ENCODE data around the gene DIP2C. TPM values are rescaled to one million over a fixed set of nuclear protein-coding genes. Genes with fewer than 3 reads are reported as not detected.
"Not testable (repeated sequence)": the region's sequence is repeated elsewhere in the genome, so short reads cannot be mapped to it uniquely, and the experiment has no call there.

DIP2C gene
- total RNA-seq, 3 donors from 2014 or later: 17.1 to 48.2 (median 20.3) TPM

DNA sequence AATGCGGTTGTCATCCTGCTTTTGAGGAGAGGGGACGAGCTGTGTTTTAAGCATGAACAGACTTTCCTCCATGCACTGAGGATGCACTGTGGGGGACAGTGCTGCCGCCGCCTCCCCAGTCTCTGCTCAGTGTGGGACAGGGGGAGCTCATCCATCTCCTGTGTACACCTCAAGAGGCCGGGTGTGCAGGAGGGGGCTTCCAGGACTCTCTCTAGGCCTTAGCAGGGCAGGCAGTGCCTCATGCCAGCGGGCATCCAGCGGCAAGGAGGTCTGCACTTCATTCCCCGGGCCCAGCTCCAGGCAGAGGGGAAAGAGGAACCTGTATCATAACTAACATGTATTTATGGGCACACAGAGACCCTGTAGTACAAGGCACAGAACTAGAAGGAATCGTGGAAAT lies 89.7 kb downstream of the DIP2C start:
- DNase-seq (ENCODE audit: low spot score in 2 of 2): no peak

DNA sequence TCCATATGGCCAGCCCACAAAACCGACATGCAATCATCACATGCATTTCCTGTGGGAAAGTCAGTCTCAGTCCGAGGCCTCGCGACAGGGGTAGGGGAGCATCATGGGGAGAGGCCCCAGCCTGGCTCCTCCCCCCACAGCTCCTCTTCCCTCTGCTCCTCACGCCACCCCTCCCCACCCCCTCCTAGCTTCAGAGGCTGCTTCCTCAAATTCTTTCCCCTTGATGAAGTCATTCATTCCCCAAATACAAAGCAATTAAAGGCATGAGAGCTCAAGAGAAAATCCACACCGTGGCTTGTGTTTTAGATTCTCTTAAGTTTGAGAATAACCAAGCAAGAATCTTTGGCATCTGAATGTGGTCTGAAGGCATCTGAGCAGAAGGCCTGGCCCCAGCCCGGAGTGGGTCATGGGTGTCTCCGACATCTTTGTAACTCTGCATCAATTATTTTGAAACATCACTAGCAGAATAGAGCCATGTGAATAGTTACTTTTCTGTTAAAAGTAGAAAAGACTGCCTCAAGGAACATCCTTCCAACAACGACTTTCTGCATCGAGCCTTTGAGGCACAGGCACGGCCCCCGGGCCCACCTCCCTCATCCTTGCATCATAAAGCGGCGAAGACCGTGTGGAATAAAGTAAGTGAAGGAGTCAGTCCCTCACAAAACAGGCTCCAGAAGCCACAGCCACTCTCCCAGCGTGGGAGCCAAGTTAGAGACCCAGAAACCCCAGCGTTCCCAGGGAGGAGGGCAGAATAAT lies 90.9 kb downstream of the DIP2C start:
- Histone ChIP-seq H3K4me1 (peaks cover 0 to 4% of the 10 kb centered on the region in 2 donors), H3K9me3 (no peaks in the 10 kb centered on the region), H3K27ac (peak overlapping the region in 1 of 2 donors; percentile 48), H3K27me3 (no peaks in the 10 kb centered on the region), H3K4me3 (no peak overlapping the region), H3K36me3 (no peaks in the 10 kb centered on the region)
- intact Hi-C loops (cut with DNase I; ENCODE audit: low total_unique reads): no loop called here
- TF ChIP-seq, protein P1, sequence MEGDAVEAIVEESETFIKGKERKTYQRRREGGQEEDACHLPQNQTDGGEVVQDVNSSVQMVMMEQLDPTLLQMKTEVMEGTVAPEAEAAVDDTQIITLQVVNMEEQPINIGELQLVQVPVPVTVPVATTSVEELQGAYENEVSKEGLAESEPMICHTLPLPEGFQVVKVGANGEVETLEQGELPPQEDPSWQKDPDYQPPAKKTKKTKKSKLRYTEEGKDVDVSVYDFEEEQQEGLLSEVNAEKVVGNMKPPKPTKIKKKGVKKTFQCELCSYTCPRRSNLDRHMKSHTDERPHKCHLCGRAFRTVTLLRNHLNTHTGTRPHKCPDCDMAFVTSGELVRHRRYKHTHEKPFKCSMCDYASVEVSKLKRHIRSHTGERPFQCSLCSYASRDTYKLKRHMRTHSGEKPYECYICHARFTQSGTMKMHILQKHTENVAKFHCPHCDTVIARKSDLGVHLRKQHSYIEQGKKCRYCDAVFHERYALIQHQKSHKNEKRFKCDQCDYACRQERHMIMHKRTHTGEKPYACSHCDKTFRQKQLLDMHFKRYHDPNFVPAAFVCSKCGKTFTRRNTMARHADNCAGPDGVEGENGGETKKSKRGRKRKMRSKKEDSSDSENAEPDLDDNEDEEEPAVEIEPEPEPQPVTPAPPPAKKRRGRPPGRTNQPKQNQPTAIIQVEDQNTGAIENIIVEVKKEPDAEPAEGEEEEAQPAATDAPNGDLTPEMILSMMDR (IDR thresholded peaks at IDR 0.05): no peak
- TF ChIP-seq POLR2A (IDR thresholded peaks at IDR 0.05): no peak
- no peak for TF ChIP-seq POLR2AphosphoS5 (IDR thresholded peaks at IDR 0.05)
- DNase-seq (ENCODE audit: low spot score in 2 of 2): no peak

More for the DNA sequence above, 89.7 kb downstream of the DIP2C start:
- no peaks in the 10 kb centered on the region for H3K9me3 ChIP-seq
- peaks cover 0 to 4% of the 10 kb centered on the region in 2 donors for H3K4me1 ChIP-seq
- H3K27me3 ChIP-seq: no peaks in the 10 kb centered on the region
- H3K36me3 ChIP-seq: no peaks in the 10 kb centered on the region
- no peak overlapping the region for H3K4me3 ChIP-seq
- no peak overlapping the region for H3K27ac ChIP-seq
- TF ChIP-seq, protein P1 (IDR thresholded peaks at IDR 0.05): no peak
- TF ChIP-seq POLR2AphosphoS5 (IDR thresholded peaks at IDR 0.05) (no peak), POLR2A (IDR thresholded peaks at IDR 0.05) (no peak)
- intact Hi-C loops (cut with DNase I; ENCODE audit: low total_unique reads): loop anchor here (1.0 kb wide), 1 partner anchor 21 kb away; no protein-coding TSS in a partner anchor

DNA sequence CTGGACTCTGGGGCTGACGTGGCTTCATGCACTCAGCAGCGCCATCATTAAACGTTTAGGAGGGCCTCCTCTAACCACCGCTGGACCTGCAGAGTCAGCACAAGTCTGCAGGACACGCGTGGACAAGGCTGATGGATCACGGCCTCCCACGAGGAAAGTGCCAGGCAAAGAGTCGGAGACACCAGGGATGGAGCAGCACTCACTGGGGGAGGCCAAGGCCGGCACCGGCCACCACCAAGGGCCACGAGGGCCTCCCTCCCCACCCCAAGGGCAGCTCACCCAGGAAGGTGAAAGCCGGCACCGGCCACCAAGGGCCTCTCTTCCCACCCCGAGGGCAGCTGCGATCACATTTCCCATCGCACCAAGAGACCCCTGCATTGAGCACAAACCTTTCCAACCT lies 91.5 kb downstream of the DIP2C start:
- no peak for DNase-seq (ENCODE audit: low spot score in 2 of 2)
- Histone ChIP-seq H3K4me3 (no peak overlapping the region), H3K4me1 (peaks cover 0 to 4% of the 10 kb centered on the region in 2 donors), H3K27ac (peak overlapping the region in 1 of 2 donors; percentile 48), H3K9me3 (no peaks in the 10 kb centered on the region), H3K27me3 (no peaks in the 10 kb centered on the region), H3K36me3 (no peaks in the 10 kb centered on the region)
- intact Hi-C loops (cut with DNase I; ENCODE audit: low total_unique reads): no loop called here
- no peak for TF ChIP-seq POLR2A (IDR thresholded peaks at IDR 0.05)
- no peak for TF ChIP-seq POLR2AphosphoS5 (IDR thresholded peaks at IDR 0.05)
- TF ChIP-seq, protein P1 (IDR thresholded peaks at IDR 0.05): no peak

DNA sequence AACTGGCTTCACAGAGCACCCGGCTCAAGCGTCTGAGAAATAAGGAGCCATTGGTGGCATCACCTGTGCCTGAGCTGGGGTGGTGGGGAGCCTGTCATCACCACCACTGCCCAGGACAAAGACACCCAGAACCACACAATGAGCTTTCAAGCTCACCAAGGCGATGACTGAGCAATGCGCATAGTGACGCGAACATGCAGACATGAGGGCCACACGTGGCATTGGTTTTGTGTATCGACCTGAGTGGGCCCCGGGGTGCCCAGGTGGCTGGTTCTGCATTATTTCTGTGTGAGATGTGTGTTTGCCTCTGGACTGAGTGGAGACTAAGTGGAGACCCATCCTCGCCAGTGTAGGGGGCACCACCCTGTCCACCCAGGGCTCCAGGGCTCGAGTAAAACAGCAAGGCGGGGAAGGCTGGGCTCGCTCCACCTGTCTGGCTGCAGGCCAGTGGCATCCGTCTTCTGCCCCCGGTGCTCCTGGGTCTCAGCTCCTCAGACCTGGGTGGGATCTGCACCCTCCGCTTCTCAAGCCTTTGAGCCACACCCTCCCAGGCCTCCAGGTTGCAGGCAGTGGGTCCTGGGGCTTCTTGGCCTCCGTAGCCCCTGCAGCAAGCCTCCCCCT lies 92.6 kb downstream of the DIP2C start:
- no peaks in the 10 kb centered on the region for H3K9me3 ChIP-seq
- intact Hi-C loops (cut with DNase I; ENCODE audit: low total_unique reads): no loop called here
- TF ChIP-seq POLR2A (IDR thresholded peaks at IDR 0.05): no peak
- TF ChIP-seq, protein P1 (IDR thresholded peaks at IDR 0.05): no peak
- TF ChIP-seq POLR2AphosphoS5 (IDR thresholded peaks at IDR 0.05): no peak
- no peak overlapping the region for H3K27ac ChIP-seq
- no peaks in the 10 kb centered on the region for H3K27me3 ChIP-seq
- H3K36me3 ChIP-seq: no peaks in the 10 kb centered on the region
- DNase-seq (ENCODE audit: low spot score in 2 of 2): no peak
- peaks cover 0 to 4% of the 10 kb centered on the region in 2 donors for H3K4me1 ChIP-seq
- no peak overlapping the region for H3K4me3 ChIP-seq

DNA sequence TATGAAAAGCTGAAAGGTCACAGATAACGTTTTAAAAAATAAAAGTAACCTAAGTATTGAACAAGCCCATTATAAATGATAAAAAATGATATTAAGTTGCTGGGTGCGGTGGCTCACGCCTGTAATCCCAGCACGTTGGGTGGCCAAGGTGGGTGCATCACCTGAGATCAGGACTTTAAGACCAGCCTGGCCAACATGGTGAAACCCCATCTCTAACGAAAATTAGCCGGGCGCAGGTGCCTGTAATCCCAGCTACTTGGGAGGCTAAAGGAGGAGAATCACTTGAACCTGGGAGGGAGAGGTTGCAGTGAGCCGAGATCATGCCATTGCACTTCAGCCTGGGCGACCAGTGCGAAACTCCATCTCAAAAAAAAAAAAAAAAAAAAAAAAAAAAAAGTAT lies 93.3 kb downstream of the DIP2C start:
- H3K27me3 ChIP-seq; intact Hi-C loops (cut with DNase I; ENCODE audit: low total_unique reads); H3K4me3 ChIP-seq; H3K9me3 ChIP-seq; H3K27ac ChIP-seq; H3K36me3 ChIP-seq; DNase-seq (ENCODE audit: low spot score in 2 of 2); H3K4me1 ChIP-seq: not testable (repeated sequence)
